Natural killer cell (primary cell): ENCODE results near the gene CBR3. TPM values are rescaled to one million over a fixed set of nuclear protein-coding genes. Genes with fewer than 3 reads are reported as not detected.

ENCODE experiments used
- ATAC-seq, 3 donors: fragments of 150-1000 bp in 2 of 3; fragments of 200-7000 bp in 1 of 3; cut with Tn5 transposase; 1 replicate in 1 of 3; 2 replicates in 2 of 3; pipeline ENCODE4 v1.10.0; 2021; ENCODE audit warnings: mild to moderate bottlenecking in 2 of 3, moderate library complexity in 2 of 3
- DNase-seq, 2 donors: peaks; one replicate each; pipeline versions ENCODE4 v3.0.0 to v3.0.0-alpha.2; 2013 to 2021; ENCODE audit warnings: mixed read lengths in 1 of 2
- H3K27ac ChIP-seq: one replicate; pipeline ENCODE4 v1.5.1; 2013; ENCODE audit warnings: mild to moderate bottlenecking, low read length
- H3K27me3 ChIP-seq: one replicate; pipeline ENCODE4 v1.6.1; 2013; ENCODE audit warnings: low read length; ENCODE audit not compliant: control insufficient read depth, insufficient read depth
- H3K36me3 ChIP-seq: one replicate; pipeline ENCODE4 v1.6.1; 2013; ENCODE audit warnings: low read length; ENCODE audit not compliant: control insufficient read depth, insufficient read depth
- H3K4me1 ChIP-seq: one replicate; pipeline ENCODE4 v1.6.1; 2013; ENCODE audit warnings: low read length; ENCODE audit not compliant: control insufficient read depth, insufficient read depth
- H3K4me3 ChIP-seq: one replicate; pipeline ENCODE4 v1.5.1; 2013; ENCODE audit warnings: low read length
- H3K9me3 ChIP-seq: one replicate; pipeline ENCODE4 v1.6.1; 2013; ENCODE audit warnings: low read length; ENCODE audit not compliant: control insufficient read depth, insufficient read depth
- H3K27ac Mint-ChIP-seq, 2 donors: one replicate each; pipeline ENCODE4 v1.8.0; 2022; ENCODE audit warnings: mild to moderate bottlenecking in 2 of 2, mixed read lengths in 2 of 2, moderate library complexity in 1 of 2
- H3K27me3 Mint-ChIP-seq, 2 donors: one replicate each; pipeline ENCODE4 v1.8.0; 2022; ENCODE audit warnings: low read depth in 2 of 2, mixed read lengths in 2 of 2
- H3K36me3 Mint-ChIP-seq: one replicate; pipeline ENCODE4 v1.8.0; 2022; ENCODE audit warnings: mixed read lengths
- H3K4me1 Mint-ChIP-seq, 2 donors: one replicate each; pipeline ENCODE4 v1.8.0; 2022; ENCODE audit warnings: mixed read lengths in 2 of 2
- H3K4me3 Mint-ChIP-seq: one replicate; pipeline ENCODE4 v1.8.0; 2022; ENCODE audit warnings: mild to moderate bottlenecking, moderate library complexity, mixed read lengths
- H3K9me3 Mint-ChIP-seq, 2 donors: one replicate each; pipeline ENCODE4 v1.8.0; 2022; ENCODE audit warnings: mixed read lengths in 2 of 2
- CTCF ChIP-seq: fragments of 200-600 bp; IDR thresholded peaks from one replicate; pipeline ENCODE4 v1.8.0; 2022; ENCODE audit warnings: antibody characterized with exemption
- WGBS: methylation state at CpG from one replicate; pipeline ENCODE4 v1.1.7; 2013; ENCODE audit warnings: missing lambda C conversion rate; ENCODE audit not compliant: insufficient coverage; 5-methylcytosine and 5-hydroxymethylcytosine counted together
- intact Hi-C: fragments of 100-400 bp; cut with micrococcal nuclease; formaldehyde crosslinking; loops from one replicate; pipeline ENCODE4 v1.14.2; 2022
- total RNA-seq, 4 donors: library from RNA; stranded (reverse); fragments of 120-200 nt in 1 of 4; gene quantifications; one replicate each; pipeline versions ENCODE4 v1.2.3 to v1.2.4, GENCODE V29; 2013 to 2022

CBR3 gene
- total RNA-seq, 3 donors from 2014 or later (not counting 1 experiment from before 2014, with no cell fraction given): 0.95 to 1.5 (median 1.2) TPM

- Mint-ChIP-seq H3K27me3 (no peaks in the 10 kb centered on the region), H3K9me3 (no peaks in the 10 kb centered on the region), H3K36me3 (no peaks in the 10 kb centered on the region), H3K4me1 (peaks cover 23 to 24% of the 10 kb centered on the region in 2 donors), H3K27ac (peak overlapping the region in 1 of 2 donors; percentile 50), H3K4me3 (no peak overlapping the region)
- TF ChIP-seq CTCF: peak; percentile 87
- peak; percentile 46 to 81 for DNase-seq
- intact Hi-C loops: no loop called here
- H3K27me3 ChIP-seq: no peaks in the 10 kb centered on the region
- no peak overlapping the region for H3K27ac ChIP-seq
- peaks cover 6% of the 10 kb centered on the region for H3K4me1 ChIP-seq
- H3K9me3 ChIP-seq: no peaks in the 10 kb centered on the region
- H3K4me3 ChIP-seq: no peak overlapping the region
- peak; percentile 61 to 73 (median 73) for ATAC-seq
- no peaks in the 10 kb centered on the region for H3K36me3 ChIP-seq
- 48% methylated on average over 9 of the region's 9 CpGs for WGBS
Observed at GRCh38 chr21:36125512-36126207, 9.2 kb upstream of the CBR3 start.

- DNase-seq (no peak), ATAC-seq (no peak)
- no peaks in the 10 kb centered on the region for H3K27me3 ChIP-seq
- no peak overlapping the region for H3K4me3 Mint-ChIP-seq
- H3K27me3 Mint-ChIP-seq: no peaks in the 10 kb centered on the region
- peaks cover 6% of the 10 kb centered on the region for H3K4me1 ChIP-seq
- peaks cover 25 to 27% of the 10 kb centered on the region in 2 donors for H3K4me1 Mint-ChIP-seq
- no peaks in the 10 kb centered on the region for H3K9me3 ChIP-seq
- H3K36me3 Mint-ChIP-seq: no peaks in the 10 kb centered on the region
- no peaks in the 10 kb centered on the region for H3K36me3 ChIP-seq
- H3K27ac ChIP-seq: no peak overlapping the region
- H3K27ac Mint-ChIP-seq: no peak overlapping the region
- H3K9me3 Mint-ChIP-seq: no peaks in the 10 kb centered on the region
- intact Hi-C loops: no loop called here
- TF ChIP-seq CTCF: no peak
- no peak overlapping the region for H3K4me3 ChIP-seq
Observed at GRCh38 chr21:36126208-36126565, 8.7 kb upstream of the CBR3 start.

GRCh38 chr21:36126621-36127110 lies 8.2 kb upstream of the CBR3 start:
- no peaks in the 10 kb centered on the region for H3K27me3 ChIP-seq
- no peak overlapping the region for H3K4me3 ChIP-seq
- H3K9me3 ChIP-seq: no peaks in the 10 kb centered on the region
- H3K27ac ChIP-seq: no peak overlapping the region
- peaks cover 6% of the 10 kb centered on the region for H3K4me1 ChIP-seq
- no peak for TF ChIP-seq CTCF
- no peak for DNase-seq
- H3K4me1 Mint-ChIP-seq: peaks cover 25 to 27% of the 10 kb centered on the region in 2 donors
- ATAC-seq: no peak
- no peaks in the 10 kb centered on the region for H3K36me3 ChIP-seq
- no peaks in the 10 kb centered on the region for H3K9me3 Mint-ChIP-seq
- no peaks in the 10 kb centered on the region for H3K27me3 Mint-ChIP-seq
- no peaks in the 10 kb centered on the region for H3K36me3 Mint-ChIP-seq
- H3K27ac Mint-ChIP-seq: no peak overlapping the region
- no peak overlapping the region for H3K4me3 Mint-ChIP-seq
- WGBS: 100% methylated on average over 5 of the region's 5 CpGs
- intact Hi-C loops: no loop called here
